Heart left ventricle (tissue), 13 donors: ENCODE results near the gene OLFM2.

Experiments used
- POLR2A ChIP-seq, 2 donors: fragments of 450-650 bp; IDR thresholded peaks; one replicate each; pipeline ENCODE4 v1.6.1; 2017; ENCODE audit warnings: antibody characterized with exemption in 2 of 2, mild to moderate bottlenecking in 2 of 2, moderate library complexity in 2 of 2
- TF ChIP-seq, protein P1 (sequence below), 12 donors: fragments of 200-600 bp; sonication (generic) in 4 of 12; IDR thresholded peaks; one replicate each; pipeline versions ENCODE4 v1.5.0 to v1.8.0; 2018 to 2022; ENCODE audit warnings: antibody characterized with exemption in 12 of 12, mild to moderate bottlenecking in 5 of 12
- donor health status: ischemic (EF 13 %, LVEDD 7.1; RV severe dilation, severe dysfunction).
- donor health status: DM: no; HTN: yes; CAD: no.
- donor health status: DM: no; HTN: no; CAD: no.
- donor health status: ischemic (EF 25% LVEDD 6.9; RV normal size, moderate dysfunction).
- donor health status: ischemic (EF 25% LVEDD 5.7; RV mildly dilated, moderate dysfunction).
- donor health status: ischemic (EF 35%, LVEDD 5.7; RV mildly dilated, moderate dysfunction).
- donor health status: nonischemic (EF 11% LVEDD 7.7; RV severe dilation, severe dysfunction).
- donor health status: DM: yes; HTN: yes; CAD: no.
- donor health status: PGD.
- donor health status: ischemic (EF 29% LVEDD 5.4; RV normal size, mild dysfunction).
- donor health status: nonischemic (EF 23%, LVEDD 6.1; RV moderate dilation, normal function).

DNA sequence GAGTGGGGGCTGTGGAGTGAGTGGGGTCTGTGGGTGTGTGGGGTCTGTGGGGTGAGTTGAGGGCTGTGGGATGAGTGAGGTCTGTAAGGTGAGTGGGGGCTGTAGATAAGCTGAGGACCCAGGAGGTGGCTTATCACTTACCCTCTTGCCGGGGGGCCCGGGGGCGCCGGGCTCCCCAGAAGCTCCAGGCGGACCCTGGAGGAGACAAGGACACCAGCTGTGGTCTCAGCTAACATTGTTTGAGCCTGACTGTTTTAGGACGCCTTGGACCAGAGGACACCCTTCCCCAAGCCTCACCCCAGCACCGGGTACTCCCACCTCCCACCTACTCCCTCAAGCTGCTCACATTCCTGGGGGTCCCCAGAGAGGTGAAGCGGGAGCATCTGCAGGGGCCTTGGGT lies 34.2 kb upstream of the OLFM2 start:
- TF ChIP-seq POLR2A (IDR thresholded peaks at IDR 0.05): no peak
- TF ChIP-seq, protein P1, sequence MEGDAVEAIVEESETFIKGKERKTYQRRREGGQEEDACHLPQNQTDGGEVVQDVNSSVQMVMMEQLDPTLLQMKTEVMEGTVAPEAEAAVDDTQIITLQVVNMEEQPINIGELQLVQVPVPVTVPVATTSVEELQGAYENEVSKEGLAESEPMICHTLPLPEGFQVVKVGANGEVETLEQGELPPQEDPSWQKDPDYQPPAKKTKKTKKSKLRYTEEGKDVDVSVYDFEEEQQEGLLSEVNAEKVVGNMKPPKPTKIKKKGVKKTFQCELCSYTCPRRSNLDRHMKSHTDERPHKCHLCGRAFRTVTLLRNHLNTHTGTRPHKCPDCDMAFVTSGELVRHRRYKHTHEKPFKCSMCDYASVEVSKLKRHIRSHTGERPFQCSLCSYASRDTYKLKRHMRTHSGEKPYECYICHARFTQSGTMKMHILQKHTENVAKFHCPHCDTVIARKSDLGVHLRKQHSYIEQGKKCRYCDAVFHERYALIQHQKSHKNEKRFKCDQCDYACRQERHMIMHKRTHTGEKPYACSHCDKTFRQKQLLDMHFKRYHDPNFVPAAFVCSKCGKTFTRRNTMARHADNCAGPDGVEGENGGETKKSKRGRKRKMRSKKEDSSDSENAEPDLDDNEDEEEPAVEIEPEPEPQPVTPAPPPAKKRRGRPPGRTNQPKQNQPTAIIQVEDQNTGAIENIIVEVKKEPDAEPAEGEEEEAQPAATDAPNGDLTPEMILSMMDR (IDR thresholded peaks at IDR 0.05): no peak
